Type B pancreatic cell (in vitro differentiated cells): Measurements from ENCODE around the gene ST8SIA5. TPM values are rescaled to one million over a fixed set of nuclear protein-coding genes. Genes with fewer than 3 reads are reported as not detected.

Experiments
- DNase-seq: peaks from one replicate; pipeline ENCODE4 v3.0.0; 2021; ENCODE audit warnings: mixed read lengths; ENCODE audit not compliant: unreplicated experiment; ENCODE audit errors: extremely low spot score
- H3K27ac Mint-ChIP-seq: 2 replicates; pipeline ENCODE4 v1.8.0; 2021; ENCODE audit warnings: mild to moderate bottlenecking, mixed read lengths
- H3K27me3 Mint-ChIP-seq: 2 replicates; pipeline ENCODE4 v1.8.0; 2021; ENCODE audit warnings: mixed read lengths
- H3K36me3 Mint-ChIP-seq: 2 replicates; pipeline ENCODE4 v1.8.0; 2021; ENCODE audit warnings: mixed read lengths
- H3K4me1 Mint-ChIP-seq: one replicate; pipeline ENCODE4 v1.8.0; 2021; ENCODE audit warnings: mixed read lengths; ENCODE audit not compliant: unreplicated experiment
- H3K4me3 Mint-ChIP-seq: 2 replicates; pipeline ENCODE4 v1.8.0; 2021; ENCODE audit warnings: mild to moderate bottlenecking, mixed read lengths
- H3K9me3 Mint-ChIP-seq: 2 replicates; pipeline ENCODE4 v1.8.0; 2021; ENCODE audit warnings: mixed read lengths
- total RNA-seq: library from RNA; stranded (reverse); gene quantifications from 2 replicates; pipeline ENCODE4 v1.2.1, GENCODE V29; 2021; ENCODE audit warnings: low replicate concordance
- TF ChIP-seq, protein P1 (sequence below): fragments of 200-600 bp; sonication (generic); conservative IDR thresholded peaks from 2 replicates; pipeline ENCODE4 v1.5.0; 2021; ENCODE audit warnings: antibody characterized with exemption, mild to moderate bottlenecking

Gene ST8SIA5
- total RNA-seq, 1 donor from 2014 or later = 0.94 TPM

DNA sequence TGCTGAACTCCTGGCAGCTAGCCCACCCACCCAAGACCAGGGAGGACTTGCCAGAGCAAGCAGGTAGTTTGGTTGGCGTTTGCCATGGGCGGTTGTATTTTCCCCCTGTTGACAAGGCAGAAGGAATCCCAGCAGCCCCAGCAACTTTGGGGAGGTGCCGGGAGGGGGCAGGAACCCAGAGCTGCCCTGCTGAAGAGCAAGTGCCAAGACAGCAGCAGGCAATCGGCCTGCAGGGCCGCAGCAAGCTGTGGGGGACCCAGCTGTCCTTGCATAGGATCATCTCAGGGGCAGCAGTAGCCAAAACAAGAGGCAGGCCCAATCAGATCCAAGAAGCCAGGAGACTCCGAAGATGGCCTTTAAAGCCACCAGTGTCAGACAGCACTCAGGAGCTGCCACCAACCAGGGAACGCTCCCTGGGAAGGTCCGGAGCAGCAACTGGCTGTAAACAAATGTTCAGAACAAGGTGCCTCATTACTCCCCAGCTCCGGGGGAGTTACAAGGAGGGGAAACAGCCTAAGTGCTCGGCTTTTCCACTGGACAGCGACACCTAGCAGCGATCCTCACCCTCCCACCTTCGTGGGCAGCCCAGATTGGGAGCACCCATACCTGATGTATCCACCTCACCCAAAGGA, 2.1 kb downstream of the ST8SIA5 start:
- H3K27ac Mint-ChIP-seq = no peak overlapping the region
- peaks cover 7% of the 10 kb centered on the region for H3K4me1 Mint-ChIP-seq
- peaks cover 3% of the 10 kb centered on the region for H3K36me3 Mint-ChIP-seq
- peaks cover 84% of the 10 kb centered on the region for H3K27me3 Mint-ChIP-seq
- TF ChIP-seq, protein P1, sequence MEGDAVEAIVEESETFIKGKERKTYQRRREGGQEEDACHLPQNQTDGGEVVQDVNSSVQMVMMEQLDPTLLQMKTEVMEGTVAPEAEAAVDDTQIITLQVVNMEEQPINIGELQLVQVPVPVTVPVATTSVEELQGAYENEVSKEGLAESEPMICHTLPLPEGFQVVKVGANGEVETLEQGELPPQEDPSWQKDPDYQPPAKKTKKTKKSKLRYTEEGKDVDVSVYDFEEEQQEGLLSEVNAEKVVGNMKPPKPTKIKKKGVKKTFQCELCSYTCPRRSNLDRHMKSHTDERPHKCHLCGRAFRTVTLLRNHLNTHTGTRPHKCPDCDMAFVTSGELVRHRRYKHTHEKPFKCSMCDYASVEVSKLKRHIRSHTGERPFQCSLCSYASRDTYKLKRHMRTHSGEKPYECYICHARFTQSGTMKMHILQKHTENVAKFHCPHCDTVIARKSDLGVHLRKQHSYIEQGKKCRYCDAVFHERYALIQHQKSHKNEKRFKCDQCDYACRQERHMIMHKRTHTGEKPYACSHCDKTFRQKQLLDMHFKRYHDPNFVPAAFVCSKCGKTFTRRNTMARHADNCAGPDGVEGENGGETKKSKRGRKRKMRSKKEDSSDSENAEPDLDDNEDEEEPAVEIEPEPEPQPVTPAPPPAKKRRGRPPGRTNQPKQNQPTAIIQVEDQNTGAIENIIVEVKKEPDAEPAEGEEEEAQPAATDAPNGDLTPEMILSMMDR = no peak
- peak overlapping the region; percentile 78 for H3K4me3 Mint-ChIP-seq
- peaks cover 6% of the 10 kb centered on the region for H3K9me3 Mint-ChIP-seq
- DNase-seq = no peak

DNA sequence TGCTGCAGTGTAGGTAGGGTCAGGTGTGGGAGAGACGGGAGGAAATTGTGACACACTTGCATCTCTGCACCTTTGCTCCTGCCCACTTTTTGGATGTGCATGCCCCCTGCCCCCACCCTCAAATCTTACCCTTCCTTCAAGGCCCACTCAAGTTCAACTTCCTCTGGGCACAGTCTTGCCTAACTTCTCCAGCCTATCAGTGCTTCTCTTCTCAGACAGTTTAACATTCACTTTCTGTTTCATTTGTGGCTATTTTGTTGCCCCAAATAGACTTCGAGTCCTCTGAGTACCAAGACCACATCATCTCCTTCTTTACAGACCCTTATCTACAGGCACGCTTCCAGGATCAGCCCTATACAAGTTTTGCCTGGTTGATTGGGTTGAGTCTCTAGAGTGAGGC, 2.7 kb downstream of the ST8SIA5 start:
- Mint-ChIP-seq H3K4me1 (peaks cover 7% of the 10 kb centered on the region), H3K4me3 (no peak overlapping the region), H3K27ac (no peak overlapping the region), H3K36me3 (peaks cover 3% of the 10 kb centered on the region), H3K9me3 (peaks cover 6% of the 10 kb centered on the region), H3K27me3 (peaks cover 79% of the 10 kb centered on the region)
- TF ChIP-seq, protein P1 = no peak
- no peak for DNase-seq

DNA sequence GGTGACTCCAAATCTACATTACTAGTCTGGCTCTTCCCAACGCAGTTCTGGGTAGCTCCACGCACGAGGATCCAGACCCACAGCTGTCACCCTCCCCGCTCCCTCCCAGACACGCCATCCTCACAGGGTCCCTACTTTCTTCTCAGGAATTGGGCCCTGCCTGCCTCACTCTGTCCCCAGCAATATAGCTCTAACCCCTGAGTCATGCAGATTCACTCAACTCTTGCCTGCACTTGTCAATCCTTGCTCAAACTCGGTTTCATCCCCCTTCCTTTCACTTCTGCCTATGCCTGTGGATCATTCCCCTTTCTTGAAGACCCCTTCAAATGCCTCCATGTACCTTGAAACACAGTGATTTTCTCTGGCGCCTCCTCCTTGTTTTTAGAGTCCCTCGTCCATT, 5.0 kb downstream of the ST8SIA5 start:
- peaks cover 6% of the 10 kb centered on the region for H3K9me3 Mint-ChIP-seq
- no peak for DNase-seq

DNA sequence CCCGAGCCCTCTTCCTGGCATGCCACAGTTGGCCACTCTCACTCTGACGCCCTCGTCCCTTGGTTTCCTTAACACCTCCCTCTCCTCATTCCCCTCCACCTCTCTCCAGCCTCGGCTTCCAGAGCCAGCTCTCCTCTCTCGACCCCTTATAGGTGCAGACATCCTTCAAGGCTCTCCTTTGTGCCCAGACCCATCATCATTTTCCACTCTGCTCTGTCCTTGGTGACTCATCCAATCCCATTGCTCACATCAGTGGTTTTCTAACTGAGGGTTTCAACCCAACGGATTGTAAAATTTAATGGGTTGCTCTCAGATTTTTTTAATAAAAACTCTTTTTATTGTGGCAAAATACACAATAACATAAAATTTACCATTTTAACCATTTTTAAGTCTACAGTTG, 6.2 kb downstream of the ST8SIA5 start:
- H3K27ac Mint-ChIP-seq = no peak overlapping the region
- DNase-seq = no peak
- H3K4me1 Mint-ChIP-seq = no peaks in the 10 kb centered on the region
- peaks cover 6% of the 10 kb centered on the region for H3K9me3 Mint-ChIP-seq
- no peak overlapping the region for H3K4me3 Mint-ChIP-seq
- no peaks in the 10 kb centered on the region for H3K36me3 Mint-ChIP-seq
- TF ChIP-seq, protein P1 = no peak
- H3K27me3 Mint-ChIP-seq = peaks cover 68% of the 10 kb centered on the region

More for the DNA sequence above, 5.0 kb downstream of the ST8SIA5 start:
- Mint-ChIP-seq H3K36me3 (no peaks in the 10 kb centered on the region), H3K27me3 (peaks cover 67% of the 10 kb centered on the region), H3K4me1 (no peaks in the 10 kb centered on the region), H3K27ac (no peak overlapping the region), H3K4me3 (no peak overlapping the region)
- TF ChIP-seq, protein P1 = no peak

DNA sequence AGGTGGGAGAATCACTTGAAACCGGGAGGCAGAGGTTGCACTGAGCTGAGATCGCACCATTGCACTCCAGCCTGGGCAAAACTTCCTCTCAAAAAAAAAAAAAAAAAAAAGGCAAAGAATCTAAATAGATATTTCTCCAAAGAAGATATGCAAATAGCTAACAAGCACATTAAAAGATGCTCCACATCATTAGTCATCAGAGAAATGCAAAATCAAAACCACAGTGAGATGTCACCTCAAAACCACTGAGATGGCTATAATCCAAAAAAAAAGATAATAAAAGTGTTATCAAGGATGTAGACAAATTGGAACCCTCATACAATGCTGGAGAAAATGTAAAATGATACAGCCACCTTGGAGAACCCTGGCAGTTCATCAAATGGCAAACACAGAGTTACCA, 8.4 kb downstream of the ST8SIA5 start:
- Mint-ChIP-seq H3K4me1 (no peaks in the 10 kb centered on the region), H3K9me3 (peaks cover 11% of the 10 kb centered on the region), H3K27me3 (peaks cover 68% of the 10 kb centered on the region), H3K27ac (no peak overlapping the region), H3K36me3 (peaks cover 3% of the 10 kb centered on the region), H3K4me3 (no peak overlapping the region)
- DNase-seq = no peak
- TF ChIP-seq, protein P1 = no peak
